GM12878 (cell line): ENCODE measurements around the gene LEMD2. TPM values are rescaled to one million over a fixed set of nuclear protein-coding genes. Genes with fewer than 3 reads are reported as not detected.

Experiments
- ATAC-seq: fragments of 200-7000 bp; cut with Tn5 transposase; 3 replicates; pipeline ENCODE4 v1.9.1; 2020; ENCODE audit warnings: mild to moderate bottlenecking, moderate library complexity
- BruUV-seq: library from RNA; stranded (reverse); fragments of 400-500 nt; replicated peaks from 2 replicates; lab custom pipeline; 2021; lab: Mats Ljungman, UMichigan
- CTCF ChIA-PET: fragments of 300-600 bp; sonication (Branson Sonifier 250); formaldehyde crosslinking; extraction: SDS; loops from one replicate; lab custom pipeline; 2021; ENCODE audit warnings: inconsistent platforms; lab: Yijun Ruan, JAX
- POLR2A ChIA-PET: fragments of 350-600 bp; formaldehyde crosslinking; extraction: SDS; loops from one replicate; lab custom pipeline; 2021; ENCODE audit warnings: inconsistent platforms; lab: Charles Lee
- RAD21 ChIA-PET: fragments of 300-600 bp; sonication (Branson Sonifier 250); formaldehyde crosslinking; loops from one replicate; lab custom pipeline; 2023; ENCODE audit warnings: antibody characterized with exemption; ENCODE audit not compliant: unreplicated experiment; lab: Charles Lee
- SMC1A ChIA-PET: fragments of 300-600 bp; sonication (Branson Sonifier 250); formaldehyde crosslinking; loops from one replicate; lab custom pipeline; 2023; ENCODE audit not compliant: unreplicated experiment, uncharacterized antibody; lab: Charles Lee
- DNase-seq: peaks from one replicate; pipeline ENCODE4 v3.0.0-alpha.2; 2011; ENCODE audit warnings: low read depth, low spot score
- FAIRE-seq: peaks from 3 replicates; lab custom pipeline; 2011; peaks lifted over from hg19 to GRCh38; lab: Jason Lieb, UNC
- H2AFZ ChIP-seq: 2 replicates; pipeline ENCODE4 v1.6.0; 2011; ENCODE audit warnings: low read depth, low read length, control low read depth; ENCODE audit not compliant: control insufficient read depth
- H3K27ac ChIP-seq: 2 replicates; pipeline ENCODE4 v1.5.1; 2011; ENCODE audit warnings: control low read depth; ENCODE audit not compliant: control insufficient read depth, insufficient read depth
- H3K27me3 ChIP-seq, 2 experiments: replicated peaks in 1 of 2; 2 replicates each; pipeline versions ENCODE4 v1.6.0 to v1.6.1; 2011; ENCODE audit warnings: low read length in 1 of 2; ENCODE audit not compliant: control insufficient read depth in 2 of 2, insufficient read depth in 2 of 2
- H3K36me3 ChIP-seq, 2 experiments: 2 replicates each; pipeline ENCODE4 v1.5.1; 2011; ENCODE audit warnings: low read length in 1 of 2; ENCODE audit not compliant: control insufficient read depth in 2 of 2, insufficient read depth in 2 of 2
- H3K4me1 ChIP-seq: 2 replicates; pipeline ENCODE4 v1.6.1; 2011; ENCODE audit warnings: mild to moderate bottlenecking, low read length, moderate library complexity, mixed read lengths; ENCODE audit not compliant: control insufficient read depth, insufficient read depth
- H3K4me2 ChIP-seq: 2 replicates; pipeline ENCODE4 v1.6.0; 2011; ENCODE audit warnings: control low read depth; ENCODE audit not compliant: control insufficient read depth, insufficient read depth
- H3K4me3 ChIP-seq: fragments of 200-600 bp; sonication (generic); 2 replicates; pipeline ENCODE4 v1.5.1; 2016
- H3K79me2 ChIP-seq: 2 replicates; pipeline ENCODE4 v1.6.0; 2011; ENCODE audit warnings: low read length; ENCODE audit not compliant: control insufficient read depth, insufficient read depth
- H3K9ac ChIP-seq: 2 replicates; pipeline ENCODE4 v1.8.0; 2011; ENCODE audit warnings: low read length, control low read depth, mixed read lengths; ENCODE audit not compliant: control insufficient read depth, insufficient read depth
- H3K9me3 ChIP-seq: replicated peaks from 3 replicates; pipeline ENCODE4 v1.5.1; 2011; ENCODE audit warnings: mild to moderate bottlenecking, low read length; ENCODE audit not compliant: control insufficient read depth, insufficient read depth
- H4K20me1 ChIP-seq: 2 replicates; pipeline ENCODE4 v1.6.0; 2011; ENCODE audit not compliant: control insufficient read depth, insufficient read depth
- ATF7 ChIP-seq: fragments of 450-650 bp; IDR thresholded peaks from 2 replicates; pipeline ENCODE4 v1.6.1; 2016; ENCODE audit warnings: low read depth, mild to moderate bottlenecking
- BCL11A ChIP-seq: IDR thresholded peaks from 2 replicates; pipeline ENCODE4 v1.6.1; 2011; ENCODE audit warnings: low read depth, low read length
- BHLHE40 ChIP-seq, 2 experiments: fragments of 450-650 bp in 1 of 2; IDR thresholded peaks; 2 replicates each; pipeline ENCODE4 v1.6.1; 2011 to 2017; ENCODE audit warnings: low read depth in 2 of 2, borderline replicate concordance in 1 of 2, improper control_type of control experiment in 1 of 2, low read length in 1 of 2, mild to moderate bottlenecking in 1 of 2
- CBX3 ChIP-seq: fragments of 200-600 bp; sonication (generic); IDR thresholded peaks from 2 replicates; pipeline ENCODE4 v1.6.1; 2016; ENCODE audit warnings: low read depth, borderline replicate concordance
- CHD2 ChIP-seq: IDR thresholded peaks from 2 replicates; pipeline ENCODE4 v1.6.1; 2011; ENCODE audit warnings: low read depth, low read length, improper control_type of control experiment, borderline replicate concordance
- MEF2B ChIP-seq: fragments of 450-650 bp; IDR thresholded peaks from 2 replicates; pipeline ENCODE4 v1.6.1; 2018; ENCODE audit warnings: mild to moderate bottlenecking, moderate library complexity; ENCODE audit not compliant: partially characterized antibody, poor library complexity, severe bottlenecking
- PAX8 ChIP-seq: fragments of 450-650 bp; IDR thresholded peaks from 2 replicates; pipeline ENCODE4 v1.6.1; 2017; ENCODE audit warnings: mild to moderate bottlenecking, moderate library complexity
- SP1 ChIP-seq: IDR thresholded peaks from one replicate; pipeline ENCODE4 v1.6.1; 2011; ENCODE audit warnings: low read depth, low read length
- TBL1XR1 ChIP-seq: IDR thresholded peaks from 2 replicates; pipeline ENCODE4 v1.6.1; 2012; ENCODE audit warnings: low read depth, low read length, improper control_type of control experiment
- YY1 ChIP-seq: IDR thresholded peaks from 2 replicates; pipeline ENCODE4 v1.6.1; 2011; ENCODE audit warnings: low read depth, mild to moderate bottlenecking, low read length
- WGBS: methylation state at CpG from one replicate; pipeline ENCODE4 v1.1.6; 2016; ENCODE audit warnings: low lambda C conversion rate; ENCODE audit not compliant: insufficient replicate concordance, insufficient coverage; ENCODE audit errors: missing lambda C conversion rate; 5-methylcytosine and 5-hydroxymethylcytosine counted together
- in situ Hi-C: fragments of 300-500 bp; cut with MboI; formaldehyde crosslinking; loops from 9 replicates; pipeline ENCODE4 v1.14.3; 2018; ENCODE audit warnings: mixed read lengths
- intact Hi-C: fragments of 100-400 bp; cut with micrococcal nuclease; formaldehyde crosslinking; loops from one replicate; pipeline ENCODE4 v1.14.2; 2022; ENCODE audit not compliant: unreplicated experiment
- polyA plus RNA-seq, 11 experiments: library from polyadenylated mRNA; depleted of rRNA in 4 of 11; unstranded in 6 of 11; stranded (reverse) in 5 of 11; fragments of >200 nt; fragmentation: Nextera tagmentation in 4 of 11; fragmentation: Illumina TruSeq in 1 of 11; extraction: Ambion mirVana in 4 of 11; extraction: Trizol in 1 of 11; gene quantifications; 1 replicate in 1 of 11; 2 replicates in 10 of 11; pipeline versions ENCODE4 v1.2.1 to v1.2.3, GENCODE V29; 2011 to 2016; ENCODE audit warnings: inconsistent platforms in 2 of 11, missing spikeins in 2 of 11, low read depth in 1 of 11
- total RNA-seq, 4 experiments: library from RNA; depleted of rRNA in 3 of 4; stranded (reverse); fragments of >200 nt in 3 of 4; fragmentation: Illumina TruSeq in 1 of 4; extraction: Trizol in 1 of 4; gene quantifications; 2 replicates each; pipeline versions ENCODE4 v1.2.1 to v1.2.3, GENCODE V29; 2013 to 2021
- TF ChIP-seq, protein P1 (sequence below): fragments of 450-650 bp; IDR thresholded peaks from 2 replicates; pipeline ENCODE4 v1.6.1; 2016; ENCODE audit warnings: mild to moderate bottlenecking
- TF ChIP-seq, protein P2 (sequence below): IDR thresholded peaks from 2 replicates; pipeline ENCODE4 v1.6.1; 2012; ENCODE audit warnings: low read depth, low read length, improper control_type of control experiment

Gene LEMD2
- total and polyA plus RNA-seq, 10 of the 15 experiments (the other 5 are each of a cell fraction or from before 2014, with no cell fraction given), result 0.45 to 47.1 (median 22.8) TPM

DNA sequence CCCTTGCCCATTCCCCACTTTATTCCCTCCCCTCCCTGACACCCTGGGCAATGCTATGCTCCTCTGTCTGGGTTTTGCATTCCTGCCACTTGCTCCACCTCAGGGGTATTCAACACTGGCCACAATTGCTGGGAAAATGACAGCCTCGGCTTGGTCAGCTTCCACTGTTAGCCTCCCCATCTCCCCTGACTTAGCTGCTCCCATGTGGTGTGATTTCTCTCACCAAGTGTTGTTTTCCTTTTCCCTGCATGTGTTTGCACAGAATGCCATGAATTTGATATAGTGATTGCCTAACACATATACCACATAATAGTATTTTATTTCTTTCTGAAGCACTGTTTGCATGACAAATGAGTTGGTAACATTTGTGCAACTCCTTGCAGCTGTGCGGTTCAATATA, 1.4 kb upstream of the LEMD2 start:
- DNase-seq, result no peak
- Histone ChIP-seq H3K9ac (no peak overlapping the region), H3K4me1 (peaks cover 6% of the 10 kb centered on the region), H2AFZ (no peak overlapping the region), H3K4me2 (no peak overlapping the region), H3K27ac (no peak overlapping the region), H3K79me2 (peaks cover 30% of the 10 kb centered on the region), H4K20me1 (no peaks in the 10 kb centered on the region; the same call in 1 of the 2 replicates), H3K27me3 (no peaks in the 10 kb centered on the region), H3K4me3 (no peak overlapping the region), H3K36me3 (no peaks in the 10 kb centered on the region), H3K9me3 (no peaks in the 10 kb centered on the region)
- TF ChIP-seq BHLHE40 (IDR thresholded peaks at IDR 0.05; ENCODE audit: borderline replicate concordance in 1 of 2, low read depth in 2 of 2, low read length in 1 of 2) (no peak), MEF2B (no peak), PAX8 (no peak)
- no peak for FAIRE-seq
- SMC1A ChIA-PET, result no interaction called here
- CTCF ChIA-PET, result no interaction called here
- POLR2A ChIA-PET, result no interaction called here
- intact Hi-C loops (no loop called here), in situ Hi-C loops (no loop called here)
- no TSS peak for BruUV-seq
- 43% methylated on average over 2 of the region's 2 CpGs for WGBS
- no peak for ATAC-seq
- RAD21 ChIA-PET, result no interaction called here

DNA sequence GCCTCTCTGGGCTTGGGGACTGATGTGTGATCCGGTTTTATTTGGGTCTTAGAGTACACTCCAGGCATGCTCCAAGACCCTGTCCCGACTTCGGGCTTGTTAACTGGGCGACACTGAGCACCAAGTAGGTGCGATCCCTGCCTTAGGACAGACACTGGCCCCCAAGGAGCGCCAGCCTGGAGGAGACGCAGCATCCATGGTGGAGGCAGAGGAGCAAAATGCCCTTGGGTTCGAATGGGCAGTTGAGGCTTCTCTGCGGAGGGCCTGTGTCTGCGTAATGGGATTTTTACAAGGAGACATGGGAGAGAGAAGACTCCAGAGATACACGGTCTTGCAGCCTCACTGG, 593 bp upstream of the LEMD2 start:
- Histone ChIP-seq H3K79me2 (peaks cover 30% of the 10 kb centered on the region), H3K4me3 (peak overlapping the region; percentile 95; the same call in 1 of the 2 replicates), H3K9me3 (no peaks in the 10 kb centered on the region), H3K36me3 (no peaks in the 10 kb centered on the region; a peak in 1 of 4 replicates), H3K27me3 (no peaks in the 10 kb centered on the region), H3K9ac (no peak overlapping the region), H2AFZ (peak overlapping the region; percentile 84), H4K20me1 (no peaks in the 10 kb centered on the region; the same call in 1 of the 2 replicates), H3K4me2 (peak overlapping the region; percentile 78), H3K4me1 (peaks cover 6% of the 10 kb centered on the region), H3K27ac (no peak overlapping the region)
- ChIA-PET CTCF (no interaction called here), SMC1A (interaction anchor here (1.0 kb wide), 1 partner anchor 16 kb away, joined by 3 read pairs; no protein-coding TSS in a partner anchor), POLR2A (no interaction called here), RAD21 (interaction anchor here (0.6 kb wide), 1 partner anchor 41 kb away, joined by 3 read pairs; no protein-coding TSS in a partner anchor)
- in situ Hi-C loops, result no loop called here
- ATAC-seq, result no peak
- DNase-seq, result no peak
- intact Hi-C loops, result no loop called here
- FAIRE-seq, result no peak
- no TSS peak for BruUV-seq
- 66% methylated on average over 11 of the region's 11 CpGs for WGBS
- TF ChIP-seq, protein P1, sequence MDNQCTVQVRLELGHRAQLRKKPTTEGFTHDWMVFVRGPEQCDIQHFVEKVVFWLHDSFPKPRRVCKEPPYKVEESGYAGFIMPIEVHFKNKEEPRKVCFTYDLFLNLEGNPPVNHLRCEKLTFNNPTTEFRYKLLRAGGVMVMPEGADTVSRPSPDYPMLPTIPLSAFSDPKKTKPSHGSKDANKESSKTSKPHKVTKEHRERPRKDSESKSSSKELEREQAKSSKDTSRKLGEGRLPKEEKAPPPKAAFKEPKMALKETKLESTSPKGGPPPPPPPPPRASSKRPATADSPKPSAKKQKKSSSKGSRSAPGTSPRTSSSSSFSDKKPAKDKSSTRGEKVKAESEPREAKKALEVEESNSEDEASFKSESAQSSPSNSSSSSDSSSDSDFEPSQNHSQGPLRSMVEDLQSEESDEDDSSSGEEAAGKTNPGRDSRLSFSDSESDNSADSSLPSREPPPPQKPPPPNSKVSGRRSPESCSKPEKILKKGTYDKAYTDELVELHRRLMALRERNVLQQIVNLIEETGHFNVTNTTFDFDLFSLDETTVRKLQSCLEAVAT, result peak; percentile 89
- TF ChIP-seq, protein P2, sequence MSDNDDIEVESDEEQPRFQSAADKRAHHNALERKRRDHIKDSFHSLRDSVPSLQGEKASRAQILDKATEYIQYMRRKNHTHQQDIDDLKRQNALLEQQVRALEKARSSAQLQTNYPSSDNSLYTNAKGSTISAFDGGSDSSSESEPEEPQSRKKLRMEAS, result no peak
- TF ChIP-seq YY1 (no peak), CHD2 (no peak), TBL1XR1 (no peak), ATF7 (0 out of 2 replicates have a peak, but pooled peaks have one; percentile 1), SP1 (no peak), BCL11A (no peak), CBX3 (no peak)
